ENCODE measurements around the gene PRPF39. TPM values are rescaled to one million over a fixed set of nuclear protein-coding genes. Genes with fewer than 3 reads are reported as not detected.

Gene PRPF39
- total RNA-seq, 1 donor from 2014 or later: 97.2 TPM

GRCh38 chr14:45082420-45082819, 1.5 kb upstream of the PRPF39 start:
- Histone ChIP-seq H2AFZ (replicated peaks) (peak overlapping the region; percentile 93), H3F3A (ENCODE audit: low read depth) (no peaks in the 10 kb centered on the region), H4K20me1 (ENCODE audit: low read depth) (peaks cover 32% of the 10 kb centered on the region), H3K4me1 (peaks cover 21% of the 10 kb centered on the region), H3K79me2 (ENCODE audit: low read depth) (peaks cover 35% of the 10 kb centered on the region), H3K9me3 (ENCODE audit: low read depth) (no peaks in the 10 kb centered on the region), H3K4me3 (no peak overlapping the region), H3K36me3 (no peaks in the 10 kb centered on the region), H3K27me3 (no peaks in the 10 kb centered on the region), H3K4me2 (no peak overlapping the region), H3K9ac (no peak overlapping the region), H3K27ac (no peak overlapping the region)
- Mint-ChIP-seq H3K4me3 (peak overlapping the region; percentile 8), H3K4me1 (peaks cover 21% of the 10 kb centered on the region), H3K27me3 (ENCODE audit: insufficient read depth, low read depth) (no peaks in the 10 kb centered on the region), H3K36me3 (peaks cover 9% of the 10 kb centered on the region), H3K9me3 (peaks cover 2% of the 10 kb centered on the region), H3K27ac (no peak overlapping the region)
- DNase-seq (ENCODE audit: low spot score): no peak
- no peak for TF ChIP-seq EZH2 (IDR thresholded peaks at IDR 0.05)
- TF ChIP-seq, protein P1, sequence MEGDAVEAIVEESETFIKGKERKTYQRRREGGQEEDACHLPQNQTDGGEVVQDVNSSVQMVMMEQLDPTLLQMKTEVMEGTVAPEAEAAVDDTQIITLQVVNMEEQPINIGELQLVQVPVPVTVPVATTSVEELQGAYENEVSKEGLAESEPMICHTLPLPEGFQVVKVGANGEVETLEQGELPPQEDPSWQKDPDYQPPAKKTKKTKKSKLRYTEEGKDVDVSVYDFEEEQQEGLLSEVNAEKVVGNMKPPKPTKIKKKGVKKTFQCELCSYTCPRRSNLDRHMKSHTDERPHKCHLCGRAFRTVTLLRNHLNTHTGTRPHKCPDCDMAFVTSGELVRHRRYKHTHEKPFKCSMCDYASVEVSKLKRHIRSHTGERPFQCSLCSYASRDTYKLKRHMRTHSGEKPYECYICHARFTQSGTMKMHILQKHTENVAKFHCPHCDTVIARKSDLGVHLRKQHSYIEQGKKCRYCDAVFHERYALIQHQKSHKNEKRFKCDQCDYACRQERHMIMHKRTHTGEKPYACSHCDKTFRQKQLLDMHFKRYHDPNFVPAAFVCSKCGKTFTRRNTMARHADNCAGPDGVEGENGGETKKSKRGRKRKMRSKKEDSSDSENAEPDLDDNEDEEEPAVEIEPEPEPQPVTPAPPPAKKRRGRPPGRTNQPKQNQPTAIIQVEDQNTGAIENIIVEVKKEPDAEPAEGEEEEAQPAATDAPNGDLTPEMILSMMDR (IDR thresholded peaks at IDR 0.05): no peak
- no peak for TF ChIP-seq EZH2phosphoT487 (IDR thresholded peaks at IDR 0.05)

GRCh38 chr14:45083617-45083975, 320 bp upstream of the PRPF39 start:
- peak; percentile 5 for DNase-seq (ENCODE audit: low spot score)
- Histone ChIP-seq H3K9ac (no peak overlapping the region), H3K36me3 (no peaks in the 10 kb centered on the region), H3K27me3 (no peaks in the 10 kb centered on the region), H3K4me3 (peak overlapping the region; percentile 79), H3K79me2 (ENCODE audit: low read depth) (peaks cover 47% of the 10 kb centered on the region), H3K27ac (no peak overlapping the region), H2AFZ (replicated peaks) (peak overlapping the region; percentile 99), H4K20me1 (ENCODE audit: low read depth) (peaks cover 44% of the 10 kb centered on the region), H3F3A (ENCODE audit: low read depth) (no peaks in the 10 kb centered on the region), H3K9me3 (ENCODE audit: low read depth) (no peaks in the 10 kb centered on the region), H3K4me1 (peaks cover 21% of the 10 kb centered on the region), H3K4me2 (peak overlapping the region; percentile 87)
- H3K27me3 Mint-ChIP-seq (ENCODE audit: insufficient read depth, low read depth): no peaks in the 10 kb centered on the region
- H3K27ac Mint-ChIP-seq: no peak overlapping the region
- H3K4me3 Mint-ChIP-seq: peak overlapping the region; percentile 84
- H3K36me3 Mint-ChIP-seq: peaks cover 14% of the 10 kb centered on the region
- peaks cover 24% of the 10 kb centered on the region for H3K4me1 Mint-ChIP-seq
- peaks cover 2% of the 10 kb centered on the region for H3K9me3 Mint-ChIP-seq
- TF ChIP-seq EZH2phosphoT487 (IDR thresholded peaks at IDR 0.05) (no peak), EZH2 (IDR thresholded peaks at IDR 0.05) (no peak)
- TF ChIP-seq, protein P1 (IDR thresholded peaks at IDR 0.05): no peak

GRCh38 chr14:45084946-45085346, 1.0 kb downstream of the PRPF39 start:
- Mint-ChIP-seq H3K27ac (peak overlapping the region; percentile 74), H3K36me3 (peaks cover 23% of the 10 kb centered on the region), H3K4me3 (peak overlapping the region; percentile 99), H3K27me3 (ENCODE audit: insufficient read depth, low read depth) (no peaks in the 10 kb centered on the region), H3K9me3 (no peaks in the 10 kb centered on the region), H3K4me1 (peaks cover 24% of the 10 kb centered on the region)
- peak; percentile 2 for DNase-seq (ENCODE audit: low spot score)
- no peaks in the 10 kb centered on the region for H3K36me3 ChIP-seq
- H3K9ac ChIP-seq: peak overlapping the region; percentile 84
- H3K27ac ChIP-seq: no peak overlapping the region
- H3K4me3 ChIP-seq: peak overlapping the region; percentile 79
- TF ChIP-seq EZH2 (IDR thresholded peaks at IDR 0.05) (no peak), EZH2phosphoT487 (IDR thresholded peaks at IDR 0.05) (no peak)
- TF ChIP-seq, protein P1 (IDR thresholded peaks at IDR 0.05): no peak
- H2AFZ ChIP-seq (replicated peaks): no peak overlapping the region
- peaks cover 21% of the 10 kb centered on the region for H3K4me1 ChIP-seq
- no peaks in the 10 kb centered on the region for H3F3A ChIP-seq (ENCODE audit: low read depth)
- H3K79me2 ChIP-seq (ENCODE audit: low read depth): peaks cover 60% of the 10 kb centered on the region
- peak overlapping the region; percentile 87 for H3K4me2 ChIP-seq
- H3K27me3 ChIP-seq: no peaks in the 10 kb centered on the region
- peaks cover 57% of the 10 kb centered on the region for H4K20me1 ChIP-seq (ENCODE audit: low read depth)
- no peaks in the 10 kb centered on the region for H3K9me3 ChIP-seq (ENCODE audit: low read depth)
